ENCODE results near the gene ABCC12.
A peak's percentile ranks its signal among the peaks of the same experiment; 100 is the strongest.

GRCh38 chr16:48204825-48205151, 49.0 kb upstream of the ABCC12 start:
- TF ChIP-seq TAF1 (conservative IDR thresholded peaks at IDR 0.05) (peak; percentile 14), ZBTB33 (IDR thresholded peaks at IDR 0.05) (no peak), MAX (IDR thresholded peaks at IDR 0.05) (peak; percentile 42), CTCF (IDR thresholded peaks at IDR 0.05; ENCODE audit: low read depth, low read length, missing input control) (no peak), RXRA (IDR thresholded peaks at IDR 0.05) (peak in 1 of 2 donors; percentile 29), RAD21 (IDR thresholded peaks at IDR 0.05) (peak in 1 of 2 donors; percentile 20), JUND (IDR thresholded peaks at IDR 0.05) (no peak), YY1 (IDR thresholded peaks at IDR 0.05) (no peak), NR2F2 (IDR thresholded peaks at IDR 0.05) (peak; percentile 24), EGR1 (IDR thresholded peaks at IDR 0.05; ENCODE audit: low read depth in 2 of 2) (peak in 1 of 2 donors; percentile 10)
